ENCODE measurements around the gene HECA. TPM values are rescaled to one million over a fixed set of nuclear protein-coding genes. Genes with fewer than 3 reads are reported as not detected.

HECA gene
- polyA plus RNA-seq, result 31.4 TPM
- long read RNA-seq, donor 1, result 0 reads
- long read RNA-seq, donor 2, full-length matches to known transcripts, result 5 of 11 reads
- long read RNA-seq, donor 2, partial matches to known transcripts, result 6 of 11 reads
- long read RNA-seq, donor 2, other reads (novel, unspliced or antisense), result 0 of 11 reads
- long read RNA-seq, donor 3, full-length matches to known transcripts, result 5 of 5 reads
- long read RNA-seq, donor 3, partial matches to known transcripts, result 0 of 5 reads
- long read RNA-seq, donor 3, other reads (novel, unspliced or antisense), result 0 of 5 reads
- long read RNA-seq, donor 4, result 0 reads
- long read RNA-seq, donor 5, full-length matches to known transcripts, result 3 of 3 reads
- long read RNA-seq, donor 5, partial matches to known transcripts, result 0 of 3 reads
- long read RNA-seq, donor 5, other reads (novel, unspliced or antisense), result 0 of 3 reads
- long read RNA-seq, donor 6, full-length matches to known transcripts, result 5 of 13 reads
- long read RNA-seq, donor 6, partial matches to known transcripts, result 8 of 13 reads
- long read RNA-seq, donor 6, other reads (novel, unspliced or antisense), result 0 of 13 reads
- long read RNA-seq, donor 7, full-length matches to known transcripts, result 2 of 2 reads
- long read RNA-seq, donor 7, partial matches to known transcripts, result 0 of 2 reads
- long read RNA-seq, donor 7, other reads (novel, unspliced or antisense), result 0 of 2 reads
- long read RNA-seq, donor 8, full-length matches to known transcripts, result 5 of 18 reads
- long read RNA-seq, donor 8, partial matches to known transcripts, result 13 of 18 reads
- long read RNA-seq, donor 8, other reads (novel, unspliced or antisense), result 0 of 18 reads
- long read RNA-seq, donor 9, full-length matches to known transcripts, result 2 of 2 reads
- long read RNA-seq, donor 9, partial matches to known transcripts, result 0 of 2 reads
- long read RNA-seq, donor 9, other reads (novel, unspliced or antisense), result 0 of 2 reads
- long read RNA-seq, donor 10, full-length matches to known transcripts, result 2 of 2 reads
- long read RNA-seq, donor 10, partial matches to known transcripts, result 0 of 2 reads
- long read RNA-seq, donor 10, other reads (novel, unspliced or antisense), result 0 of 2 reads
- long read RNA-seq, donor 11, full-length matches to known transcripts, result 1 of 1 reads
- long read RNA-seq, donor 11, partial matches to known transcripts, result 0 of 1 reads
- long read RNA-seq, donor 11, other reads (novel, unspliced or antisense), result 0 of 1 reads

DNA sequence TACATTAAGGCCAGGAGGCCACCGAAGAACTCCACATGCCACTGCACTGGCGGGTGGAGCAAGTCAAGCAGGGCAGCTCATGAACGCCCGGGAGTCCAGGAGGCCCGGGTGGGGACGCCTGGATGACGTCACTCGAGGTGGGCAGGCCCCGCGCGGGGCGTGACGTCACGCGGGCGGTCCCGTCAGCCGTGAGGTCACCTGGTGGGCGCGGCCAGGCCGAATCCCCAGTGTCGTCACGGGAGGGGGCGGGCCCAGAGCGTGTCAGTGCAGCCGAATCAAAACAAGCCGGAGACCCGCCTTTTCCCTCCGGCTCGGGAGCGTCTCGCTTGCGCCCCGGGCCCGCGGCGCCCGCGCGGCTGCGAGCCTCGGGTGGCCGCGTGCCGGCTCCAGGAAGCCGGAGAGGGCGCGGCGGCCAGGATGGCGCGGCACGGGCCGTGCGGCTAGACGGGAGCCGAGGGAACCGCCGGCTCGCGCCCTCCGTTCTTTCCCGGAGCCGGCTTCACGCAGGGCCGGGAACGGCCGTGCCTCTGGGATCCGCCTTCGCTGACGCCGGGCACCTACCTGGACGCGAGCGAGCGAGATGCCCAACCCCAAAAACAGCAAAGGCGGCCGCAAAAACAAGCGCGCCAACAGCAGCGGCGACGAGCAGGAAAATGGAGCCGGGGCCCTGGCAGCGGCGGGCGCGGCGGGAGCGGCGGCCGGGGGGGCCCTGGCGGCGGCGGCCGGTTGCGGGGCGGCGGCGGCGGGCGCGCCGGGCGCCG, at the start of gene HECA:
HECA (plus strand) TSS at position 264 of the 761 bp plus-strand sequence; CDS start at position 581, 317 bp downstream.
- DNase-seq, result peak; percentile 96 to 97
- Histone ChIP-seq H3K36me3 (ENCODE audit: control insufficient read depth, insufficient read depth, low read length) (no peaks in the 10 kb centered on the region), H3K4me1 (ENCODE audit: control insufficient read depth, insufficient read depth, low read length) (peaks cover 8% of the 10 kb centered on the region), H3K9me3 (ENCODE audit: control insufficient read depth, low read depth, low read length) (peaks cover 2% of the 10 kb centered on the region), H3K27me3 (ENCODE audit: control insufficient read depth, insufficient read depth, low read length) (no peaks in the 10 kb centered on the region), H3K27ac (ENCODE audit: low read length) (peak within 1 kb of the TSS; percentile 89), H3K4me3 (ENCODE audit: low read length) (peak within 1 kb of the TSS; percentile 84)
- no CpG with 5 or more reads among the region's 105 CpGs for WGBS (ENCODE audit: insufficient coverage, low lambda C conversion rate)

DNA sequence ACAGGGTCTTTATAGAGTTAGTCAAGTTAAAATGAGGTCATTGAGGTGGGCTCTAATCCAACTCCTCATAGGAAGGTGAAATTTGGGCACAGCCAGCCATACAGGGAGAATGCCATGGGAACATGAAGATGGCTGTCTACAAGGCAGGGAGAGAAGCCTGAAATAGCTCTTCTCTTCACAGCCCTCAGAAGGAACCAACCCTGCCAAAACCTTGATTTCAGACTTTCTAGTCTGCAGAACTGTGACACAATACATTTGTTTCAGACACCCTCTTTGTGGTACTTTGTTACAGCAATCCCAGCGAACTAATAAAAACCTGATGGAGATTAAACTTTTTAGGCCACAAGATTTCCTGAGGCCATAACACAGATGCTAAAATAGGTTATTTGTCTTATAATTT, 43.1 kb upstream of the HECA start:
- H3K36me3 ChIP-seq (ENCODE audit: control insufficient read depth, insufficient read depth, low read length), result no peaks in the 10 kb centered on the region
- DNase-seq, result no peak
- no peaks in the 10 kb centered on the region for H3K4me1 ChIP-seq (ENCODE audit: control insufficient read depth, insufficient read depth, low read length)
- no peaks in the 10 kb centered on the region for H3K27me3 ChIP-seq (ENCODE audit: control insufficient read depth, insufficient read depth, low read length)
- no peak overlapping the region for H3K4me3 ChIP-seq (ENCODE audit: low read length)
- no CpG with 5 or more reads among the region's 1 CpG for WGBS (ENCODE audit: insufficient coverage, low lambda C conversion rate)
- H3K27ac ChIP-seq (ENCODE audit: low read length), result no peak overlapping the region
- H3K9me3 ChIP-seq (ENCODE audit: control insufficient read depth, low read depth, low read length), result no peaks in the 10 kb centered on the region

DNA sequence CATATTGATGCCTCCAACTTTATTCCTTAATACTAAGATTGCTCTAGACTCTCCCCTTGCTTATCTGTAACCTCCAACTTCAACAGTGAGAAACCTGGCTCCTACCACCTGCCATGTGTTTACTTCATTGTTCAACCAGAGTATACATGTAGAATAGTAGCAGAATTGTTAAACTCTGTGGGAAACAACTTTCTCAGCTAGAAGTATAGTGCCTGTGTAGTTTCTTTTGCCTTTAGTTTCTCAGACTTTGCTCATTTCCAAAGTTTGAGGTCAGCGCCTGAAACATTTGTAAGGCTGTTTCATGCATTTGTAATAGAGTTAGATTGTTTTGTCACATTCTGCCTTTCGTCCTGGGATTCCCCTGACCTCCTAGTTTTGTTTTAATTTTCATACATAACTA, 34.9 kb upstream of the HECA start:
- Histone ChIP-seq H3K27ac (ENCODE audit: low read length) (no peak overlapping the region), H3K4me1 (ENCODE audit: control insufficient read depth, insufficient read depth, low read length) (no peaks in the 10 kb centered on the region), H3K4me3 (ENCODE audit: low read length) (no peak overlapping the region), H3K36me3 (ENCODE audit: control insufficient read depth, insufficient read depth, low read length) (no peaks in the 10 kb centered on the region), H3K27me3 (ENCODE audit: control insufficient read depth, insufficient read depth, low read length) (no peaks in the 10 kb centered on the region), H3K9me3 (ENCODE audit: control insufficient read depth, low read depth, low read length) (no peaks in the 10 kb centered on the region)
- DNase-seq, result no peak
- no CpG with 5 or more reads among the region's 2 CpGs for WGBS (ENCODE audit: insufficient coverage, low lambda C conversion rate)

- Histone ChIP-seq H3K36me3 (ENCODE audit: control insufficient read depth, insufficient read depth, low read length) (no peaks in the 10 kb centered on the region), H3K27ac (ENCODE audit: low read length) (no peak overlapping the region), H3K27me3 (ENCODE audit: control insufficient read depth, insufficient read depth, low read length) (no peaks in the 10 kb centered on the region), H3K4me1 (ENCODE audit: control insufficient read depth, insufficient read depth, low read length) (no peaks in the 10 kb centered on the region), H3K4me3 (ENCODE audit: low read length) (no peak overlapping the region), H3K9me3 (ENCODE audit: control insufficient read depth, low read depth, low read length) (no peaks in the 10 kb centered on the region)
- WGBS (ENCODE audit: insufficient coverage, low lambda C conversion rate), result 100% methylated on average over 1 of the region's 6 CpGs
- DNase-seq, result no peak
These were observed 27.8 kb upstream of the HECA start for GRCh38 chr6:139107051-139107450.

- no peak overlapping the region for H3K27ac ChIP-seq (ENCODE audit: low read length)
- WGBS (ENCODE audit: insufficient coverage, low lambda C conversion rate), result no CpG with 5 or more reads among the region's 8 CpGs
- H3K4me3 ChIP-seq (ENCODE audit: low read length), result no peak overlapping the region
- no peaks in the 10 kb centered on the region for H3K27me3 ChIP-seq (ENCODE audit: control insufficient read depth, insufficient read depth, low read length)
- no peaks in the 10 kb centered on the region for H3K9me3 ChIP-seq (ENCODE audit: control insufficient read depth, low read depth, low read length)
- H3K36me3 ChIP-seq (ENCODE audit: control insufficient read depth, insufficient read depth, low read length), result no peaks in the 10 kb centered on the region
- no peaks in the 10 kb centered on the region for H3K4me1 ChIP-seq (ENCODE audit: control insufficient read depth, insufficient read depth, low read length)
- no peak for DNase-seq
These were observed 26.5 kb upstream of the HECA start for GRCh38 chr6:139108378-139108777.

DNA sequence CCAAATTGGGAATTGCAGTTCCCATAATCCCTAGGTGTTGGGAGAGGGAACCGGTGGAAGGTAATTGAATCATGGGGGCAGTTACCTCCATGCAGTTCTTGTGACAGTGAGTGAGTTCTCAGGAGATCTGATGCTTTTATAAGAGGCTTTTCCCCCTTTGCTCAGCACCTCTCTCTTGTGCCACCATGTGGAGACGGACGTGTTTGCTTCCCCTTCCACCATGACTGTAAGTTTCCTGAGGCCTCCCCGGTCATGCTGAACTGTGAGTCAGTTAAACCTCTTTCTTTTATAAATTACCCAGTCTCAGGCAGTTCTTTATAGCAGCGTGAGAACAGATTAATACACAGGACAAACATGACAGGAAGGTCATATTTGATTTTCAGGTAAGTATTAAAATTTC, 25.3 kb upstream of the HECA start:
- no peak overlapping the region for H3K27ac ChIP-seq (ENCODE audit: low read length)
- H3K36me3 ChIP-seq (ENCODE audit: control insufficient read depth, insufficient read depth, low read length), result no peaks in the 10 kb centered on the region
- H3K27me3 ChIP-seq (ENCODE audit: control insufficient read depth, insufficient read depth, low read length), result no peaks in the 10 kb centered on the region
- WGBS (ENCODE audit: insufficient coverage, low lambda C conversion rate), result 49% methylated on average over 4 of the region's 5 CpGs
- no peak overlapping the region for H3K4me3 ChIP-seq (ENCODE audit: low read length)
- DNase-seq, result peak; percentile 16 to 17
- no peaks in the 10 kb centered on the region for H3K9me3 ChIP-seq (ENCODE audit: control insufficient read depth, low read depth, low read length)
- H3K4me1 ChIP-seq (ENCODE audit: control insufficient read depth, insufficient read depth, low read length), result no peaks in the 10 kb centered on the region

GRCh38 chr6:139112146-139112545, 22.7 kb upstream of the HECA start:
- no peak overlapping the region for H3K27ac ChIP-seq (ENCODE audit: low read length)
- no peak overlapping the region for H3K4me3 ChIP-seq (ENCODE audit: low read length)
- no peaks in the 10 kb centered on the region for H3K9me3 ChIP-seq (ENCODE audit: control insufficient read depth, low read depth, low read length)
- WGBS (ENCODE audit: insufficient coverage, low lambda C conversion rate), result no CpG with 5 or more reads among the region's 3 CpGs
- H3K27me3 ChIP-seq (ENCODE audit: control insufficient read depth, insufficient read depth, low read length), result no peaks in the 10 kb centered on the region
- H3K4me1 ChIP-seq (ENCODE audit: control insufficient read depth, insufficient read depth, low read length), result no peaks in the 10 kb centered on the region
- H3K36me3 ChIP-seq (ENCODE audit: control insufficient read depth, insufficient read depth, low read length), result no peaks in the 10 kb centered on the region
- no peak for DNase-seq

DNA sequence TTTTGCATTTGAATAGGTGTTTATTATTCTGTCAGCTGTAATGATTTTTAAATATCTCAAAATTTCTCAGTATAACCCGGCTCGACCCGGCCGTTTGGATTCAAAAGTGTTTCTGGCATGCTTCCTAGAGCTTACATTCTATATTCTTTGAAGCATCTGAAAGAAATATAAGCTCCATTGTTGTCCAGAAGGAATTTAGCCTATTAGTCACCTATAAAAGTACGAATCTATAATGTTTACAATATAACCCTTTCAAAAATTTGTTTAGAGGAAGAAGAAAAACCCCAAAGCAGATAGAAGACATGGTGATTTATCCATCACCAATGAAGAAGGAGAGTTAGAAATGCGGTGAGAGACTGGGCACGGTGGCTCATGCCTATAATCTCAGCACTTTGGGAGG, 22.3 kb upstream of the HECA start:
- no peak overlapping the region for H3K4me3 ChIP-seq (ENCODE audit: low read length)
- WGBS (ENCODE audit: insufficient coverage, low lambda C conversion rate), result 82% methylated on average over 5 of the region's 7 CpGs

GRCh38 chr6:139114746-139115145, 20.1 kb upstream of the HECA start:
- WGBS (ENCODE audit: insufficient coverage, low lambda C conversion rate), result no CpG with 5 or more reads among the region's 3 CpGs

More for the DNA sequence above, 22.3 kb upstream of the HECA start:
- Histone ChIP-seq H3K4me1 (ENCODE audit: control insufficient read depth, insufficient read depth, low read length) (no peaks in the 10 kb centered on the region), H3K27ac (ENCODE audit: low read length) (no peak overlapping the region), H3K36me3 (ENCODE audit: control insufficient read depth, insufficient read depth, low read length) (no peaks in the 10 kb centered on the region), H3K9me3 (ENCODE audit: control insufficient read depth, low read depth, low read length) (no peaks in the 10 kb centered on the region), H3K27me3 (ENCODE audit: control insufficient read depth, insufficient read depth, low read length) (no peaks in the 10 kb centered on the region)
- DNase-seq, result no peak

More at GRCh38 chr6:139114746-139115145, 20.1 kb upstream of the HECA start:
- Histone ChIP-seq H3K4me3 (ENCODE audit: low read length) (no peak overlapping the region), H3K27me3 (ENCODE audit: control insufficient read depth, insufficient read depth, low read length) (no peaks in the 10 kb centered on the region), H3K9me3 (ENCODE audit: control insufficient read depth, low read depth, low read length) (no peaks in the 10 kb centered on the region), H3K27ac (ENCODE audit: low read length) (no peak overlapping the region), H3K4me1 (ENCODE audit: control insufficient read depth, insufficient read depth, low read length) (no peaks in the 10 kb centered on the region), H3K36me3 (ENCODE audit: control insufficient read depth, insufficient read depth, low read length) (no peaks in the 10 kb centered on the region)
- no peak for DNase-seq

Measured in large intestine (tissue), 12 donors.